Activated CD4-positive, alpha-beta T cell treated with anti-CD3 and anti-CD28 coated beads for 4 hours (primary cell): ENCODE results near the gene ZNF365.

Experiments used
- DNase-seq, 2 donors: peaks; one replicate each; pipeline ENCODE4 v3.0.0-alpha.2; 2020

Gene ZNF365

GRCh38 chr10:62424026-62424425 lies 49.9 kb downstream of the ZNF365 start:
- DNase-seq: no peak

- DNase-seq: peak in 1 of 2 donors; percentile 6
These were observed 51.9 kb downstream of the ZNF365 start for GRCh38 chr10:62426086-62426485.

- DNase-seq: no peak
These were observed 52.4 kb downstream of the ZNF365 start for GRCh38 chr10:62426600-62426999.

- no peak for DNase-seq
These were observed 56.7 kb downstream of the ZNF365 start for GRCh38 chr10:62430881-62431280.

- peak; percentile 59 to 64 for DNase-seq
These were observed 59.1 kb downstream of the ZNF365 start for GRCh38 chr10:62433181-62433692.

- no peak for DNase-seq
These were observed 59.7 kb downstream of the ZNF365 start for GRCh38 chr10:62433901-62434300.

- peak in 1 of 2 donors; percentile 41 for DNase-seq
These were observed 63.5 kb downstream of the ZNF365 start for GRCh38 chr10:62437696-62438095.

- DNase-seq: no peak
These were observed 67.8 kb downstream of the ZNF365 start for GRCh38 chr10:62442006-62442405.

GRCh38 chr10:62442894-62443669 lies 68.9 kb downstream of the ZNF365 start:
- DNase-seq: no peak

- no peak for DNase-seq
These were observed 69.7 kb downstream of the ZNF365 start for GRCh38 chr10:62443866-62444265.

- no peak for DNase-seq
These were observed 72.5 kb downstream of the ZNF365 start for GRCh38 chr10:62446627-62447026.

- no peak for DNase-seq
These were observed 76.9 kb downstream of the ZNF365 start for GRCh38 chr10:62450912-62451610.

- DNase-seq: no peak
These were observed 77.4 kb downstream of the ZNF365 start for GRCh38 chr10:62451611-62451975.
